Articular chondrocyte of knee joint (primary cell): Measurements from ENCODE around the gene IPO5. TPM values are rescaled to one million over a fixed set of nuclear protein-coding genes. Genes with fewer than 3 reads are reported as not detected.

Experiments
- small RNA-seq: library from RNA; depleted of rRNA; stranded (forward); fragments of <200 nt; gene quantifications from one replicate; pipeline ENCODE3, GENCODE V24; 2012
- total RNA-seq: library from RNA; depleted of rRNA; stranded (reverse); fragments of >200 nt; gene quantifications from 2 replicates; pipeline ENCODE4 v1.2.3, GENCODE V29; 2012

Gene IPO5
- 160 and 206 TPM in 2 replicates for total RNA-seq

GRCh38 chr13:97953376-97953970, at the start of gene IPO5:
IPO5 (plus strand) TSS chr13:97953675; CDS start chr13:97976697, 23,022 bp downstream.

Small RNA genes within 50 kb of the gene (small RNA-seq; reads per million reads assigned to genes)
- not detected for gene FTLP8

Other genes with a start within 250 kb of the IPO5 start
- gene FARP1, start 189.4 kb downstream of the IPO5 start, total RNA-seq = 52.0 and 63.4 TPM in 2 replicates
- not detected in 2 replicates for gene RNF113B, start 223.6 kb downstream of the IPO5 start, total RNA-seq